Natural killer cell (primary cell): ENCODE results near the gene RIMKLA. TPM values are rescaled to one million over a fixed set of nuclear protein-coding genes. Genes with fewer than 3 reads are reported as not detected.

Experiments
- ATAC-seq, 3 donors: fragments of 150-1000 bp in 2 of 3; fragments of 200-7000 bp in 1 of 3; cut with Tn5 transposase; 1 replicate in 1 of 3; 2 replicates in 2 of 3; pipeline ENCODE4 v1.10.0; 2021; ENCODE audit warnings: mild to moderate bottlenecking in 2 of 3, moderate library complexity in 2 of 3
- DNase-seq, 2 donors: peaks; one replicate each; pipeline versions ENCODE4 v3.0.0 to v3.0.0-alpha.2; 2013 to 2021; ENCODE audit warnings: mixed read lengths in 1 of 2
- H3K27ac ChIP-seq: one replicate; pipeline ENCODE4 v1.5.1; 2013; ENCODE audit warnings: mild to moderate bottlenecking, low read length
- H3K27me3 ChIP-seq: one replicate; pipeline ENCODE4 v1.6.1; 2013; ENCODE audit warnings: low read length; ENCODE audit not compliant: control insufficient read depth, insufficient read depth
- H3K36me3 ChIP-seq: one replicate; pipeline ENCODE4 v1.6.1; 2013; ENCODE audit warnings: low read length; ENCODE audit not compliant: control insufficient read depth, insufficient read depth
- H3K4me1 ChIP-seq: one replicate; pipeline ENCODE4 v1.6.1; 2013; ENCODE audit warnings: low read length; ENCODE audit not compliant: control insufficient read depth, insufficient read depth
- H3K4me3 ChIP-seq: one replicate; pipeline ENCODE4 v1.5.1; 2013; ENCODE audit warnings: low read length
- H3K9me3 ChIP-seq: one replicate; pipeline ENCODE4 v1.6.1; 2013; ENCODE audit warnings: low read length; ENCODE audit not compliant: control insufficient read depth, insufficient read depth
- H3K27ac Mint-ChIP-seq, 2 donors: one replicate each; pipeline ENCODE4 v1.8.0; 2022; ENCODE audit warnings: mild to moderate bottlenecking in 2 of 2, mixed read lengths in 2 of 2, moderate library complexity in 1 of 2
- H3K27me3 Mint-ChIP-seq, 2 donors: one replicate each; pipeline ENCODE4 v1.8.0; 2022; ENCODE audit warnings: low read depth in 2 of 2, mixed read lengths in 2 of 2
- H3K36me3 Mint-ChIP-seq: one replicate; pipeline ENCODE4 v1.8.0; 2022; ENCODE audit warnings: mixed read lengths
- H3K4me1 Mint-ChIP-seq, 2 donors: one replicate each; pipeline ENCODE4 v1.8.0; 2022; ENCODE audit warnings: mixed read lengths in 2 of 2
- H3K4me3 Mint-ChIP-seq: one replicate; pipeline ENCODE4 v1.8.0; 2022; ENCODE audit warnings: mild to moderate bottlenecking, moderate library complexity, mixed read lengths
- H3K9me3 Mint-ChIP-seq, 2 donors: one replicate each; pipeline ENCODE4 v1.8.0; 2022; ENCODE audit warnings: mixed read lengths in 2 of 2
- WGBS: methylation state at CpG from one replicate; pipeline ENCODE4 v1.1.7; 2013; ENCODE audit warnings: missing lambda C conversion rate; ENCODE audit not compliant: insufficient coverage; 5-methylcytosine and 5-hydroxymethylcytosine counted together
- intact Hi-C: fragments of 100-400 bp; cut with micrococcal nuclease; formaldehyde crosslinking; loops from one replicate; pipeline ENCODE4 v1.14.2; 2022
- total RNA-seq, 4 donors: library from RNA; stranded (reverse); fragments of 120-200 nt in 1 of 4; gene quantifications; one replicate each; pipeline versions ENCODE4 v1.2.3 to v1.2.4, GENCODE V29; 2013 to 2022
- TF ChIP-seq, protein P1 (sequence below): fragments of 200-600 bp; IDR thresholded peaks from one replicate; pipeline ENCODE4 v1.8.0; 2022; ENCODE audit warnings: antibody characterized with exemption

The RIMKLA gene
- total RNA-seq, 3 donors from 2014 or later (not counting 1 experiment from before 2014, with no cell fraction given) = 0.13 to 0.45 (median 0.39) TPM

DNA sequence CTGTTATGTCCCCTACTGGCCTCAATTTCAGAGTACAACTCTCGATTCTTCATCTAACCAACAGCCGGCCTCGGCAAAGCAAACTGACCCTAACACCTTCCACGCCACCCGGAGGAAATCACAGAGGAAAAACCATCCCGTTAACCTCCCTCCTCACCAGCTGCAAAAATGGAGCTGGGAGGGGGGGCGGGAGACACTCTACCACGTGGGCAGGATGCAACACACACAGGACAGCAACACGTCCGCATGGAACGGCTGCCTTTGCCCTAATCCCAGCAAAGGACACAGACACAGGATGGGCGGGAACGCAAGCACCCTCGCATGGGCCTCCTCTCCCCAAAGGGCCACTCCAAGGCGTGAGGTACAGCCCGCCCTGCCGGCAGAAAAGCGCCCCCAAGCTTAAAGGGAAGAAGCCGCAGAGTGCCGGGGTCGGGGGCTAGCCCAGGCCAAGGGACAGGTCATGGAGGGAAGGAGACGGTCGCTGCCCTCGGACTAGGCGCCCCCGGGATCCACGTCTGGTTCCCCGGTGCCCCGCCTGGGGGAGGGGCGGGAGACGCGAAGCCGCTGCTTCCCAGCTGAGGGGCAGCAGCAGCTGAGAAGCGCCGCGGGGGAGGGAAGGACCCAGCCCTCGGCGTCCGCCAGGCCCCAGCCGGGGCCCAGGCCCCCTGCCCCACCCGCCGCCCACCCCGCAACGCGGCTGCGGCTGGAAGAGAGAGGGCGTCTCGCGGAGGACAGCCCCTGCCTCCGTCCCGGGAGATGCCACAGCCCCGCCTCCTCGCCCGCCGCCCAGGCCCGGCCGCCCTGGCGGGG is 46.1 kb upstream of the RIMKLA start:
- H3K4me3 ChIP-seq = peak overlapping the region; percentile 96

DNA sequence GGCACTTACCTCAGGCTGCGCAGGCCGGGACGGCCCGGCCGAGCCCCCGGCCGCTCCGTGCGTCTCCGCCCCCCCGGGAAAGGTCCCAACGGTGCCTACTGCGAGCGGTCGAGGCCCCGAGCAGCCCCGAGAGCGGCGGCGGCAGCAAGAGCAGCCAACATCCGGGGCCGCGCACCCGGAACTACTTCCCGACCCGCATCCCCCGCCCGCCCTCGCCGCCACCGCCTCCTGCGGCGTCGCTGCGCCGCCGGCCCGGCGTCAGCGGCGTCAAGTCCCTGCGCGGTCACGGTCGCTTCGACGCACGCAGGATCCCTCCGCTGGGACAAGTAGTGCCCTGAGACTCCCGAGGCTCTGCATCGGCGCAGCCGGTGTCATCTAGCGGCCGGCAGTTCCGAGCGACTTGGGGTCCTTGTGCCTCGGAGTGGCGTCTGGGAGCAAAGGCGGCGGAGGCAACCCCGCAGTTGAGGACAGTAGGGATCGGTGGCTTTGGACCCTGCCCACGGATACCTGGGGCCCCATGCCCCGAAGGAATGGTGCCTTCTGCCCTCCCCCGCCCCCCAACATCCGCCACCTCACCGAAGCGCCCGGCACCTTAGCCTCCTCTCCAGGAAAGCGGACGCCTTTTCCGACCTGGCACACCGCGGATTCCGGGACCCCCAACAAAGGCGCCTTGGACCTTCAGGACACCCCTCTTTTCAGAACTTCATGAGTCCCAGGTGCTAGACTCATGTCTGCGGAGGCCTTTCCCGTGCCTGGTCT is 45.4 kb upstream of the RIMKLA start, which contains the start of gene FOXJ3:
Gene FOXJ3 (minus strand): TSS at position 186 of the 759 bp plus-strand sequence. CDS start 24,142 bp downstream, outside the sequence.
- Histone ChIP-seq H3K4me3 (peak within 1 kb of the TSS; percentile 96), H3K9me3 (no peaks in the 10 kb centered on the region), H3K36me3 (no peaks in the 10 kb centered on the region), H3K27ac (peak within 1 kb of the TSS; percentile 92), H3K27me3 (no peaks in the 10 kb centered on the region), H3K4me1 (peaks cover 10% of the 10 kb centered on the region)
- DNase-seq (peak; percentile 84 to 99), ATAC-seq (peak; percentile 91 to 96 (median 94))
- Mint-ChIP-seq H3K27me3 (no peaks in the 10 kb centered on the region), H3K27ac (peak within 1 kb of the TSS; percentile 81 to 91), H3K9me3 (no peaks in the 10 kb centered on the region), H3K4me1 (peaks cover 47 to 59% of the 10 kb centered on the region in 2 donors), H3K36me3 (no peaks in the 10 kb centered on the region), H3K4me3 (peak within 1 kb of the TSS; percentile 89)
- intact Hi-C loops = loop anchor here (2.0 to 5.0 kb wide), 3 partner anchors 16 to 158 kb away; partner anchors contain the start of genes PPCS and ZMYND12
- WGBS = under 1% methylated on average over 79 of the region's 79 CpGs
- TF ChIP-seq, protein P1, sequence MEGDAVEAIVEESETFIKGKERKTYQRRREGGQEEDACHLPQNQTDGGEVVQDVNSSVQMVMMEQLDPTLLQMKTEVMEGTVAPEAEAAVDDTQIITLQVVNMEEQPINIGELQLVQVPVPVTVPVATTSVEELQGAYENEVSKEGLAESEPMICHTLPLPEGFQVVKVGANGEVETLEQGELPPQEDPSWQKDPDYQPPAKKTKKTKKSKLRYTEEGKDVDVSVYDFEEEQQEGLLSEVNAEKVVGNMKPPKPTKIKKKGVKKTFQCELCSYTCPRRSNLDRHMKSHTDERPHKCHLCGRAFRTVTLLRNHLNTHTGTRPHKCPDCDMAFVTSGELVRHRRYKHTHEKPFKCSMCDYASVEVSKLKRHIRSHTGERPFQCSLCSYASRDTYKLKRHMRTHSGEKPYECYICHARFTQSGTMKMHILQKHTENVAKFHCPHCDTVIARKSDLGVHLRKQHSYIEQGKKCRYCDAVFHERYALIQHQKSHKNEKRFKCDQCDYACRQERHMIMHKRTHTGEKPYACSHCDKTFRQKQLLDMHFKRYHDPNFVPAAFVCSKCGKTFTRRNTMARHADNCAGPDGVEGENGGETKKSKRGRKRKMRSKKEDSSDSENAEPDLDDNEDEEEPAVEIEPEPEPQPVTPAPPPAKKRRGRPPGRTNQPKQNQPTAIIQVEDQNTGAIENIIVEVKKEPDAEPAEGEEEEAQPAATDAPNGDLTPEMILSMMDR = no peak

More for the DNA sequence above, 46.1 kb upstream of the RIMKLA start:
- no peaks in the 10 kb centered on the region for H3K27me3 Mint-ChIP-seq
- H3K4me3 Mint-ChIP-seq = peak overlapping the region; percentile 89
- Histone ChIP-seq H3K36me3 (no peaks in the 10 kb centered on the region), H3K27me3 (no peaks in the 10 kb centered on the region), H3K4me1 (peaks cover 10% of the 10 kb centered on the region), H3K27ac (peak overlapping the region; percentile 68), H3K9me3 (no peaks in the 10 kb centered on the region)
- H3K9me3 Mint-ChIP-seq = no peaks in the 10 kb centered on the region
- peak overlapping the region; percentile 81 to 91 for H3K27ac Mint-ChIP-seq
- intact Hi-C loops = loop anchor here (2.0 to 5.0 kb wide), 3 partner anchors 16 to 157 kb away; partner anchors contain the start of genes PPCS and ZMYND12
- ATAC-seq (peak; percentile 59 to 70 (median 64)), DNase-seq (peak in 1 of 2 donors; percentile 54)
- TF ChIP-seq, protein P1 = no peak
- H3K4me1 Mint-ChIP-seq = peaks cover 55 to 66% of the 10 kb centered on the region in 2 donors
- WGBS = under 1% methylated on average over 58 of the region's 58 CpGs
- no peaks in the 10 kb centered on the region for H3K36me3 Mint-ChIP-seq

DNA sequence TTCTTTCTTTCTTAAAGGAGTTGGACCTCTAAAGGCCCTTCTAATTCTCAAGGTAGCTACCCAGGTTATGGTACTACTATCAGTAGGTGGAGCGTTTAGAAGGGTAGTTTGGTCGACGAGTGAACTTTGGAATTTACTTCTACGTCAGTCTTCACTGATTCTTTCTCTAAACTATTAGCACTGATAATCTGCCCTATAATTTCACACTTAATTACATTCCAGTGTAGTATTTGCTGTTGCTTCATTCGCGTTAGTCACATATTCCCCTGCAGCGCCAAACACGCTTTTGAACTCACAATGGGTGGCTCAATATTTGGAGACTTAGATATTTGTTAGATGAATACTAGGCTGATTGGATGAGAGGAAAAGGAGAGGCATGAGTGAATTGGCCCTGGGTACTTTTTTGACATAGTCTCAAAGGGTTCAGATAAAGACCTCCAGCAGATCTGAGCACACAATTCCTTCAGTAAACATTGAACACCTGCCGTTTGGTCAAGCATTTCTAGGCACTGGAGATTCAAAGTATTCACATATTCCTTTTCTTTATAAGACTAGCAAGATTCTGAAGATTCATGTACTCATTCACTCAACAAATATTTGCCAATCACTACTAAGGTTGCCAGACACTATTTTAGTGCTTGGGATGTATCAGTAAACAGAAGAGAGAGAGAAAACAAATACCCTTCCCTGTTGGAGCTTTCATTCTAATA is 44.6 kb upstream of the RIMKLA start:
- H3K36me3 ChIP-seq = no peaks in the 10 kb centered on the region
- Mint-ChIP-seq H3K36me3 (no peaks in the 10 kb centered on the region), H3K27me3 (no peaks in the 10 kb centered on the region), H3K9me3 (no peaks in the 10 kb centered on the region), H3K4me1 (peaks cover 42 to 52% of the 10 kb centered on the region in 2 donors), H3K4me3 (peak overlapping the region; percentile 80), H3K27ac (peak overlapping the region; percentile 74 to 91)
- H3K27me3 ChIP-seq = no peaks in the 10 kb centered on the region
- DNase-seq (no peak), ATAC-seq (no peak)
- no peaks in the 10 kb centered on the region for H3K9me3 ChIP-seq
- TF ChIP-seq, protein P1 = no peak
- peak overlapping the region; percentile 92 for H3K27ac ChIP-seq
- intact Hi-C loops = loop anchor here (2.0 to 5.0 kb wide), 3 partner anchors 17 to 159 kb away; partner anchors contain the start of genes PPCS and ZMYND12
- H3K4me1 ChIP-seq = peaks cover 10% of the 10 kb centered on the region
- 19% methylated on average over 7 of the region's 9 CpGs for WGBS
- peak overlapping the region; percentile 96 for H3K4me3 ChIP-seq
